PFSK-1 (cell line): ENCODE measurements around the gene PAFAH2.

Experiments
- REST ChIP-seq, 2 experiments: IDR thresholded peaks; 2 replicates each; pipeline versions ENCODE4 v1.6.1 to v1.8.0; 2011 to 2012; ENCODE audit warnings: low read depth in 2 of 2, low read length in 2 of 2, control low read depth in 1 of 2, inconsistent platforms in 1 of 2, mild to moderate bottlenecking in 1 of 2, moderate library complexity in 1 of 2; ENCODE audit not compliant: insufficient read depth in 1 of 2
- SIN3A ChIP-seq: IDR thresholded peaks from 2 replicates; pipeline ENCODE4 v1.6.1; 2012; ENCODE audit warnings: mild to moderate bottlenecking, low read length, moderate library complexity, borderline replicate concordance; ENCODE audit not compliant: insufficient read depth

GRCh38 chr1:26003262-26003661, 5.4 kb upstream of the PAFAH2 start:
- no peak for TF ChIP-seq REST (IDR thresholded peaks at IDR 0.05; ENCODE audit: insufficient read depth in 1 of 2, low read depth in 2 of 2, low read length in 2 of 2)
- no peak for TF ChIP-seq SIN3A
